Neural progenitor cell (in vitro differentiated cells): ENCODE results near the gene DCAF12L2.

Experiments used
- EZH2 ChIP-seq: fragments of 200-600 bp; sonication (generic); IDR thresholded peaks from 2 replicates; pipeline ENCODE4 v1.6.1; 2017; ENCODE audit warnings: antibody characterized with exemption, mild to moderate bottlenecking, moderate library complexity
- EZH2phosphoT487 ChIP-seq: fragments of 200-600 bp; sonication (generic); IDR thresholded peaks from 2 replicates; pipeline ENCODE4 v1.6.1; 2017; ENCODE audit warnings: antibody characterized with exemption
- TF ChIP-seq, protein P1 (sequence below): fragments of 200-600 bp; sonication (generic); IDR thresholded peaks from 2 replicates; pipeline ENCODE4 v1.5.1; 2017; ENCODE audit warnings: antibody characterized with exemption, mild to moderate bottlenecking

DNA sequence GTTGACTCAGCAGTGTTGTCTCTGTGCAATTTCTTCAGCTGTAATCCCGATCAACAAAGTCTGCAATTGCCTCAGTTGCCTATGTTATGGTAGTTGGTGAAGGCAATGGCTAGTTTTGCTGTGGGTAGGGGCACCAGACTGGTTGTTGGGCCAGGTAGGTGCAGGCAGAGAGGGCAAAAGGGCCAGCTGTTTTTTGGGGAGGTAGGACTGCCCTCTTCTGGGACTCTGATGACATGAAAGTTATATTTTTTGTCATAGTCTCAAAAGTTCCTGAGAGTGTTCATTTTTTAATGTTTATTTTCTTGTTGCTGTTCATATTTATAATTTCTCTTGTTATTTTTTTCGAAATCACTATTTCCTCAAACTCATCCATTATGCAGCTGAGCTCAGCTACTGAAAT is 25.1 kb downstream of the DCAF12L2 start:
- TF ChIP-seq, protein P1, sequence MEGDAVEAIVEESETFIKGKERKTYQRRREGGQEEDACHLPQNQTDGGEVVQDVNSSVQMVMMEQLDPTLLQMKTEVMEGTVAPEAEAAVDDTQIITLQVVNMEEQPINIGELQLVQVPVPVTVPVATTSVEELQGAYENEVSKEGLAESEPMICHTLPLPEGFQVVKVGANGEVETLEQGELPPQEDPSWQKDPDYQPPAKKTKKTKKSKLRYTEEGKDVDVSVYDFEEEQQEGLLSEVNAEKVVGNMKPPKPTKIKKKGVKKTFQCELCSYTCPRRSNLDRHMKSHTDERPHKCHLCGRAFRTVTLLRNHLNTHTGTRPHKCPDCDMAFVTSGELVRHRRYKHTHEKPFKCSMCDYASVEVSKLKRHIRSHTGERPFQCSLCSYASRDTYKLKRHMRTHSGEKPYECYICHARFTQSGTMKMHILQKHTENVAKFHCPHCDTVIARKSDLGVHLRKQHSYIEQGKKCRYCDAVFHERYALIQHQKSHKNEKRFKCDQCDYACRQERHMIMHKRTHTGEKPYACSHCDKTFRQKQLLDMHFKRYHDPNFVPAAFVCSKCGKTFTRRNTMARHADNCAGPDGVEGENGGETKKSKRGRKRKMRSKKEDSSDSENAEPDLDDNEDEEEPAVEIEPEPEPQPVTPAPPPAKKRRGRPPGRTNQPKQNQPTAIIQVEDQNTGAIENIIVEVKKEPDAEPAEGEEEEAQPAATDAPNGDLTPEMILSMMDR, result peak; percentile 8
- TF ChIP-seq EZH2 (no peak), EZH2phosphoT487 (no peak)
